NCI-H1436 (cell line): ENCODE data around the gene PTMA.
"Not testable (repeated sequence)": the region's sequence is repeated elsewhere in the genome, so short reads cannot be mapped to it uniquely, and the experiment has no call there.

ENCODE experiments used
- DNase-seq: peaks from one replicate; lab custom pipeline; 2025; lab: John Stamatoyannopoulos, UW

The PTMA gene

DNA sequence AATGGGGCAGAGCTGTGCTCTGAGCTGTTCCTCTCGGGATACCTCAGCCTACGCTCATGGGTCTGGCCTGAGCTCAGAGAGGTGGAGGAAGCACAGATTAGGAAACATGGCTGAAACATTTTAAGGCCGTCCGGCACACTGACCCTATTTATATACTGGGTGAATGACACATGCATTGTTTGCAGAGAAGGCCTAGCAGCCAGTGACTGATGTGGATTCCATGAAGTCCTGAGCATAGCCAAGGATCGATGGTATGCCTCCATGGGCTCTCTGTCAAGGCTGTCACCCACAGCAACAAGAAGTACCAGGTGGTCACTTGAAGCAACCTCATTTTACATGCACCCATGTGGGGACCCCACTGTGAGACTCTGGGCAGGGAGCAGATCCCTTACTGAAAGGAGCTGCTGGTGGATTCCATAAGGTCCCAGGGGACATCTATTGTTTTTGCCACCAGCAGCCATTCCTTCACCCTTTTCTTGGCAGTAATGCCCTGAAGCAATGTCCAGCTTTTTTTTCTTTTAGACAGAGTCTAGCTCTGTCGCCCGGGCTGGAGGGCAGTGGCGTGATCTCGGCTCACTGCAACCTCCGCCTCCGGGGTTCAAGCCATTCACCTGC, 8.4 kb downstream of the PTMA start:
- no peak for DNase-seq

- DNase-seq: no peak
Measured at GRCh38 chr2:231717281-231718171, 9.2 kb downstream of the PTMA start.

DNA sequence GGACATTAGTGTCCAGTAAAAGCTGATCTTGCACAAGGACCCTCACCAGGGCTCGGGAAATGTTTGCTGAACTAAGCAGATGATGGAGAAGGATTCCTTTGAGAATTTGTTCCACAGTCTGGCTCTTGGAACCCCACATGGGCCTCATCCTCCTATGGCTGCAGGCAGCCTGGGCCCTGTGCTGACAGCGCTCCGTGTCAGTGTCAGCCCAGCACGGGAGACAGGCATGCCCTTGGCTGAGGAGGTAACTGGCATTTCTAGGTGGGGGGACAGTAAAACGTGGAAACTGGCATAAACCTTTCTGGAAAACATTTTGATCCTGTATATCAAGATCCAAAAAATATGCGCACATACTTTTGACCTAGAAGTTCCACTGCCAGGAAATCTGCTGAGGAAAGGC, 10.5 kb downstream of the PTMA start:
- DNase-seq: no peak

DNA sequence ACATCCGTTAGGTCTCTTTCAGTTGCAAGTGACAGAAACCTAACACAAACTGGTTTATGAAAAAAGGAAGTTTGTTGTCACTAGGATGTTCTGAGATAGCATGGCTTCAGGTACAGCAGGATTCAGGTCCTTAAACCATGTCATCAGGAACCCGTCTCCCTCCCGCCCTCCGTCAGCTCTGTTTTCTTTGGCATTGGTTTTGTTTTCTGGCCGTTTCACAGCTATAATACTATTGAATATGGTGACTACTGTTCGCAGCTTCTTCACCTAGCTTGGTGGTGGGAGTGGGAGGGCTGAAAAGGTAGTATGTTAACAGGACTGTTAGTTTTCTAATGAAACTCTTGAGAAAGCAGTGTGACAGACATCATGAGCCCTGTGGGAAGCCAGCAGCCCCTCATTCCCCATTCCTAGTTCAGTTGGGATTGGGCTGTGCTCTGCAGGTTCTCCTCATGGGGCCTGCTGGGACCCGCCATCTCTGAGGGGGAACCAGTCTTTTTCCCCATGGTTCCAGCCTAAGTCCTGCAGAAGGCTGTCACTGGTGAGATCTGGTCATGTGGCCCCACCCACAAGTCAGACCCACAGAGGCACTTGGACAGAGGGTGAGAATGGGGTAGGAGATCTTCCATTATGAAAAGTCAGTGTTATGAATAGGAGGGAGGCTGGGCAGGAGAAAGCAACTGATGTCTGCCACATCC, 12.1 kb downstream of the PTMA start:
- no peak for DNase-seq

GRCh38 chr2:231720987-231721966, 13.0 kb downstream of the PTMA start:
- DNase-seq: no peak

GRCh38 chr2:231722721-231723307, 14.5 kb downstream of the PTMA start:
- no peak for DNase-seq

DNA sequence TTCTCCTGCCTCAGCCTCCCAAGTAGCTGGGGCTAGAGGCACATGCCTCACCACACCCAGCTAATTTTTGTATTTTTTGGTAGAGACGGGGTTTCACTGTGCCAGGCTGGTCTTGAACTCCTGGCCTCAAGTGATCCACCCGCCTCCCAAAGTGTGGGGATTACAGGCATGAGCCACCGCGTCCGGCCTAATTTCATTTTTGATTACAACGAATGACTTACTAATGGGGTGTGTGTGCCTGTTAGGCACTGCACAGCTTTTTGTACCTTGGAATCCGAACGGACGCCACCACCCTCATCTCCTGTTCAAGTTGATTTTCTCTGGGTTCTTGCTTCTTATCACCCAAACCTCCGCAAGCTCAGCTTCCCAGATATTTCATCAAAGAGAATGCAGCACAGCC, 17.2 kb downstream of the PTMA start:
- no peak for DNase-seq

GRCh38 chr2:231726276-231726675, 18.0 kb downstream of the PTMA start:
- no peak for DNase-seq

DNA sequence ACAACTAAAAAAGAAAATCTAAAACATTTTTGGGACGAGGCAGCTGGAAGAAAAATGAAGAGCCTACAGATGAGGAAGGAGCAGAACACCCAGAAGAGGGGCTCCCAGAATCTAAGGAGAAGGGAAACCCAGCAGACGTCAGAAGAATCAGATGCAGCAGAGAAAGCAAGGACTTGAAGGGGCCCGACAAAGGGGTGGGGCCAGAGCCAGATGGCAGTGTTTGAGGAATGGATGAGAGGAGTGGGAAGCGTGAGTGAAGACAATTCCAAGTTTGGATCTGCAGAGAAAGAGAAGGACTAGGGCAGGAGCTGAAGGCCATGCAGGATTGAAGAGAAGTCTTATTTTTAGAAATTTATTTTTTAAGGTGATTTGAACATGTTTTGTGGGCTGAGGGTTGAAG, 19.3 kb downstream of the PTMA start:
- no peak for DNase-seq

GRCh38 chr2:231732604-231733003, 24.3 kb downstream of the PTMA start:
- DNase-seq: no peak

DNA sequence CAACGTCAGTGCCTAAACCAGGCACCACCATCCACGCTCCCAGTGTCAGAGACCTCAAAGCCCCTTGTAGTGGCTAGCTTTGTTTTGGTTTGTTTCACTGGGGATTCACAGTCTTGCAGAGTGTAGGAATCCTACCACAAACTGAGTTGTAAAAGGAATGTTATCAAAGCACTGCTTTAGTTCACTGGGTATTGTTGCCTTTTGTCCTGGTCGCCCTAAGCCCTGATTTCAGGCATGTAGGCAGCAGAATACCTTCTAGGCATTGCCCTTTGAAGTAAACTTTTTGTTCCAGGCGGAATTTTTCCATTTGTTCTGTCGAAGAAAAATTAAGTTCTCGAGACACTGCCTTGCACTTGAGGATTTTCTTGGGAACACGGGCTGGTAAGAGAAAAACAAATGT, 29.4 kb downstream of the PTMA start:
- DNase-seq: no peak

DNA sequence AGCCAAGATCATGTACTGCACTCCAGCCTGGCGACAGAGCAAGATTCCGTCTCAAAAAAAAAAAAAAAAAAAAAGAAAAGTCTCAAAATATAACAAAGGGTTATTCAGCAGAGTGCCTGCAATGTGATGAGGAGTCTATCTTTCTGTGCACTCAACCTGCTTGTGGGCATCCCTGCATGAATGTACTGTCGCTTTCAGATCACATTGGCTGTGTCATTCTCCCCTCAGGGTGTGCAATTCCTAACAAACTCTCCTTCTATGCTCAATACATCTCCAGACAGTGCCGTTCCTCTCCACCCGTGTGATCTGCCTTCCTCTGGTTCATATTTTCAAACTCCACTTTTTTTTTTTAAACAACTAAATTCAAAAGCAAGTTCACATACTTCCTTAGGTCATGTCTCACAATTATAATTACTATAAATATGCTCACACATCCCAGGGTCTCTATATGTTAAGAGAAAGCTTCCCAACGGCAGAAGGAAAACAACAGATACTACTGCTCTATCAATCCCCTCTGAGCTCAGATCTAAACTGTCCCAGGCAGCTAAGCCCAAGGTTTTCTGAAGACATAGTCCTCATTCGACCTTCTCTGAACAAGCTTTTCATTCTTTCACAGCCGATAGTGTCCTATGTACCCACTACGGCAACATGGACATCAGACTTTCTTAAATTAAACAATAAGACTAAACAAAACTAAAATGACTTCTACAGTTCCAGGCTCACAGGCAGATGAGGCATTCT, 35.2 kb downstream of the PTMA start:
- DNase-seq: no peak

DNA sequence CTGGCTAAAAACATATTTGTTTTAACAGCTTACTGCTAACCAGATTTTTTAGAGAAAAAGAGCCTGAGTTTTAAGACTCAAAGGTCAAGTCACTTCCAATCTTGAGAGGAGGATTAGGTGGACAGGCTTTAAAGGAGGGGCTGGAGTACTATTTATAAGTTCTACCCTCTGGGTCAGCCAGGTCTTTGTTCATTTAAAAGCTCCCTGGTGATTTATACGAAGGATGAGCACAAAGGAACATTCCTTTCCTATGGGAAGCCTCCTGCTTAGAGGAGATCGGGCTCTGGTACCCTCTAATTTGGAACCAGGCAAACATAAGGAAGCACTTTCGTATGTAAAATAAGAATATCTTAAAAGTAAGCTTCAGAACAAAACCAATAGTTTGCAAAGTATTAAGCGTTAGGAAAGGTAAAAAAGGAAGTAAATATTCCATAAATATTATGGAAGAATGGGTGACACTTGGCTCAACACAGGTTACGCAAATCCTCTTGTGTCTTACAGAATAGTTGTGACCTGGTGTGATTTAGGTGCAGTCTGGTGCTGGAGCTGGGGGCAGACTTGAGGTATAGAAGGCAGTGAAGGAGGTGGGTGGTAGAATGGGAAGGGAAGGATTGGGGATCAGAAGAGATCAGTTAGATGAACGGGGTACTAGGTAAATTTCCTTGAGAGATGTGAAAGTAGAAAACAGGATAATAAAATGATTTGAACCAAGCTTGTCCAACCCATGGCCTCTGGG, 37.1 kb downstream of the PTMA start:
- DNase-seq: no peak

DNA sequence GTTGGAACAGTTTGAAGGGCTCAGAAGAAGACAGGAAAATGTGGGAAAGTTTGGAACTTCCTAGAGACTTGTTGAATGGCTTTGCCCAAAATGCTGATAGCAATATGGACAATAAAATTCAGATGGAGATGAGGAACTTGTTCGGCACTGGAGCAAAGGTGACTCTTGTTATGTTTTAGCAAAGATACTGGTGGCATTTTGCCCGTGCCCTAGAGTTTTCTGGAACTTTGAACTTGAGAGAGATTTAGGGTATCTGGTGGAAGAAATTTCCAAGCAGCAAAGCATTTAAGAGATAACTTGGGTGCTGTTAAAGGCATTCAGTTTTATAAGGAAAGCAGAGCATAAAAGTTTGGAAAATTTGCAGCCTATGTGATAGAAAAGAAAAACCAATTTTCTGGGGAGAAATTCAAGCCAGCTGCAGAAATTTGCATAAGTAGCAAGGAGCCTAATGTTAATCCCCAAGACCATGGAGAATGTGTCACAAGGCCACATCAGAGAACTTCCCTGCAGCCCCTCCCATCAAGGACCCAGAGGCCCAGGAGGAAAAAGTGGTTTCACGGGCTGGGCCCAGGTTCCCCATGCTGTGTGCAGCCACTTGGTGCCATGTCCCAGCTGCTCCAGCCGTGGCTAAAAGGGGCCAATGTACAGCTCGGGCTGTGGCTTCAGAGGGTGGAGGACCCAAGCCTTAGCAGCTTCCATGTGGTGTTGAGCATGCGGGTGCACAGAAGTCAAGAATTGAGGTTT, 40.0 kb downstream of the PTMA start:
- DNase-seq: not testable (repeated sequence)

DNA sequence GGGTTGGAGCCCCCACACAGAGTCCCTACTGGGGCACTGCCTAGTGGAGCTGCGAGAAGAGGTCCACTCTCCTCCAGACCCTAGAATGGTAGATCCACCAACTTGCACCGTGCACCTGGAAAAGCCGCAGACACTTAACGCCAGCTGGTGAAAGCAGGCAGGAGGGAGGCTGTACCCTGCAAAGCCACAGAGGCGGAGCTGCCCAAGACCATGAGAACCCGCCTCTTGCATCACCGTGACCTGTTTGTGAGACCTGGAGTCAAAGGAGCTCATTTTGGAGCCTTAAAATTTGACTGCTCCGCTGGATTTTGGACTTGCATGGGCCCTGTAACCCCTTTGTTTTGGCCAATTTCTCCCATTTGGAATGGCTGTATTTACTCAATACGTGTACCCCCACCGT, 40.7 kb downstream of the PTMA start:
- DNase-seq: not testable (repeated sequence)

GRCh38 chr2:231751042-231751815, 42.9 kb downstream of the PTMA start:
- no peak for DNase-seq

DNA sequence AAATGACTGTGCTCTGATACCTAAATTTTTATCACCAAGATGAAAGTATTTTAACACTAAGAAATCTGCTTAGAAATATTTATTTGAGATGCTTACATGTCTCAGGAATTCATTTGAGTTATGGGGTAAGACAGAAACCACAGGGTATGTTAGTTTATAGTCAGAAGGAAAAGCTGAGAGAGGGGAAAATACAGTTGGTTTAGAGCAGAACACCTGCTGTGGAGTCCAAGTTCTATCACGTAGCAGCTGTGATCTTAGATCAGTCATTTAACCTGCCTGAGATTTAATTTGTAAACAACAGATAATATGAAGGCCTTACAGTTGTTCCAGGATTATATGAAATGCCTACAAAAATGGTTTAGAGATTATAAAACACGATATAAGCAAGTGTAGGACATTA, 43.7 kb downstream of the PTMA start:
- no peak for DNase-seq

DNA sequence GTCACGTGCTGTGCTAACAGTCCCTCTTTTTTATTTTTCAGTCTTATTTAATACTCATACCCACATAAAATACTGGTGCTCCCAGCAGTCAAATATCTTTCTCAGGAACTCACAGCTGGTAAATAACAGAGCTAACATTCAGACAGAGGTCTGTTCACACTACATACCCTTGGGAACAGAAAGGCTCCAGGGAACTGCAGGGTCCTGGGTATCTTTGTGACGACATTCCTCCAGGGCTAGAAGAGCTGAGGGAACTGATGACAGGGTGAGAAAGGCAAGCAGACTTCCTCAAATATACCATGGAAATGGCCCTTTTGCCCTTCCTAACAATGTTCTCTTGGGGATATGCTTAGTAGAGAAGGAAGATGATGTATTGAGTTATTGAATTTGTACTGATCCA, 53.4 kb downstream of the PTMA start:
- DNase-seq: no peak
